Colonic mucosa (tissue), 4 donors: ENCODE data around the gene NTM. TPM values are rescaled to one million over a fixed set of nuclear protein-coding genes. Genes with fewer than 3 reads are reported as not detected.

Experiments used
- DNase-seq: peaks from one replicate; pipeline ENCODE4 v3.0.0-alpha.2; 2020
- H3K27ac ChIP-seq: fragments of 200-600 bp; one replicate; pipeline ENCODE4 v1.8.0; 2021
- H3K27me3 ChIP-seq: fragments of 200-600 bp; one replicate; pipeline ENCODE4 v1.8.0; 2021
- H3K36me3 ChIP-seq: fragments of 200-600 bp; one replicate; pipeline ENCODE4 v1.8.0; 2021
- H3K4me1 ChIP-seq: fragments of 200-600 bp; one replicate; pipeline ENCODE4 v1.8.0; 2021; ENCODE audit warnings: mild to moderate bottlenecking
- H3K4me3 ChIP-seq: fragments of 200-600 bp; one replicate; pipeline ENCODE4 v1.8.0; 2021
- H3K9ac ChIP-seq, 2 donors: one replicate each; pipeline ENCODE4 v1.7.0; 2013; ENCODE audit warnings: control low read depth in 2 of 2, low read depth in 2 of 2, low read length in 2 of 2
- H3K9me3 ChIP-seq: fragments of 200-600 bp; one replicate; pipeline ENCODE4 v1.8.0; 2021
- CTCF ChIP-seq: fragments of 200-600 bp; IDR thresholded peaks from one replicate; pipeline ENCODE4 v1.8.0; 2022; ENCODE audit warnings: antibody characterized with exemption, mild to moderate bottlenecking
- intact Hi-C: fragments of 100-400 bp; cut with DNase I; formaldehyde crosslinking; loops from one replicate; pipeline ENCODE4 v1.14.1; 2022
- total RNA-seq, 2 donors: library from RNA; stranded (reverse); fragmentation: NEBNext Ultra II Directional in 1 of 2; extraction: Animal tissue kit (Norgen Biotek cat#: 25700) in 1 of 2; gene quantifications; one replicate each; pipeline ENCODE4 v1.2.1, GENCODE V29; 2021
- donor health status: healthy.
- donor health status: DM: no; HTN: no; CAD: no.
- donor health status: DM: no; HTN: no; CAD: no.

The NTM gene
- total RNA-seq, 2 donors from 2014 or later: 1.6 to 2.8 TPM

DNA sequence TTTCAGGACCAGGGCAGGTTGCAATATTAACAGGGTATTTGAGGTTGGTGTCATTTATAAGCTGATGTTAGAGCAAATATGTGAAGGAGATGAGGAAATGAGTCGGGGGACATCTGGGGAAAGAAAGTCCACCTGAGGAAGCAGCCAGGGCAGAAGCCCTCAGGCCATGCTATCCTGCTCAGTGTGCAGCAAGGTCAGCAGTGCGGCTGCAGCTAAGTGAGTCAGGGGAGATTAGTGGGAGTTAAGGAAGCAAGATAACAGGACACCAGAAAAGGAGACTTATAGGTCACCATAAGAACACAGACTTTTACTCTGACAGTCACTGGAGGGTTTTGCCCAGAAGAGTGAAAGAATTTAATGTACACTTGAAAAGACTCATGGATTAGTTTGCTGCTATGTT, 468.9 kb downstream of the NTM start:
- no peaks in the 10 kb centered on the region for H3K9me3 ChIP-seq
- no peaks in the 10 kb centered on the region for H3K27me3 ChIP-seq
- no peaks in the 10 kb centered on the region for H3K4me1 ChIP-seq
- no peak overlapping the region for H3K9ac ChIP-seq
- H3K36me3 ChIP-seq: no peaks in the 10 kb centered on the region
- H3K27ac ChIP-seq: no peak overlapping the region
- TF ChIP-seq CTCF: no peak
- intact Hi-C loops: no loop called here
- no peak overlapping the region for H3K4me3 ChIP-seq
- no peak for DNase-seq

GRCh38 chr11:131840545-131840944, 470.1 kb downstream of the NTM start:
- H3K4me3 ChIP-seq: no peak overlapping the region
- intact Hi-C loops: no loop called here
- no peak for DNase-seq
- H3K9me3 ChIP-seq: no peaks in the 10 kb centered on the region
- TF ChIP-seq CTCF: no peak
- no peaks in the 10 kb centered on the region for H3K27me3 ChIP-seq
- H3K4me1 ChIP-seq: no peaks in the 10 kb centered on the region
- no peak overlapping the region for H3K27ac ChIP-seq
- no peaks in the 10 kb centered on the region for H3K36me3 ChIP-seq
- no peak overlapping the region for H3K9ac ChIP-seq

DNA sequence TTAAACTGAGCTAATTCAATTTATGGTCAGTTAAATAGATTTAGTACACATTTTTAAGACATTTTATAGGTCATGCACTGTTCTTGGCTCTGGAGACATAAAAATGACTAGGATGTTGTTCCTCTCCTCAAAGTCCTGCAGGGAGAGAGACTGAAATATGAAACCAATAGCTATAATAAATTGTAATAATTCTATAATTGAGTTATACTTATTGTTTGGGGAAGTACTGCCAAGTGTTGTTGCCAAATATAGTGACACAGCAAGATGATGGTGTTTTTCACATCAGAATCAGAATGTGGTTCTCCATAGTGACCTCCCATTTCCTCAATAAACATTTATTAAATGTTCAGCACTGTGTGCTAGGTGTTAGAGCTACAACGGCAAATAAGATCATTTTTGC, 470.6 kb downstream of the NTM start:
- DNase-seq: no peak
- H3K27ac ChIP-seq: no peak overlapping the region
- intact Hi-C loops: no loop called here
- no peak overlapping the region for H3K4me3 ChIP-seq
- no peak for TF ChIP-seq CTCF
- H3K27me3 ChIP-seq: no peaks in the 10 kb centered on the region
- H3K9me3 ChIP-seq: no peaks in the 10 kb centered on the region
- H3K9ac ChIP-seq: no peak overlapping the region
- H3K36me3 ChIP-seq: no peaks in the 10 kb centered on the region
- no peaks in the 10 kb centered on the region for H3K4me1 ChIP-seq

DNA sequence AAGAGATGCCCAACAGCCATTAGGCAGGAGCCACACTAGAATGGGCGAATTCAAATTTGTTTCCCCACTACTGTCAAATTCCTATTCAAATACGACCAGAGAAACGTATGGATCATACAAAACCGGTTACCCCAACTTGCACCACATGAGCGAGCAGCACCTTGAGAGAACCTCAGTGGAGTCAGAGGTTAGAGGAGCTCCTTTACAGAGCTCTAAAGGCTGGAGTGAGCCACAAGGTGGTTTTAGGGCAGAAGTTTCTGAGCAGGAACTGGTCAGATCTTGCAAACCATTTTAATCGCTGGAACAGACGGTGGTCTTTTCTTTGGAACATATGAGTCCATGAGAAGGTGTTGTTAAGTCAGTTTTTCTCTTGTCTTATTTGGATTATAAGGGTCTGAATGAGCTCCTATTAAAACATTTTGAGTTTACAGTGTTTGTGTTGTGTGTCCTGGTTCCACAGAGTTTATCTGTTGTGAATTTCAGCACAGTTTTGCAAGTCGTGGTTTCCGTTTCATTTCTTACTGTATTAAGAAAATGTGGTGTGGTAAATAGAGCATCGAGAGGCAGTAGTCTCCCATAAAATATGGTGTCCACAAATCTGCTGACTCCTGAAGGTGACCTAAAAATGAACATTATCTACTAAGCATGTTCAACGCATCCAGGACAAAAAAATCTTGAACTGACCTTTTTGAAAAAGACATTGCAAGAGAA, 471.7 kb downstream of the NTM start:
- no peak for TF ChIP-seq CTCF
- H3K27ac ChIP-seq: no peak overlapping the region
- no peak overlapping the region for H3K4me3 ChIP-seq
- intact Hi-C loops: no loop called here
- H3K27me3 ChIP-seq: no peaks in the 10 kb centered on the region
- DNase-seq: no peak
- no peak overlapping the region for H3K9ac ChIP-seq
- no peaks in the 10 kb centered on the region for H3K4me1 ChIP-seq
- H3K9me3 ChIP-seq: no peaks in the 10 kb centered on the region
- H3K36me3 ChIP-seq: no peaks in the 10 kb centered on the region

- Histone ChIP-seq H3K9me3 (no peaks in the 10 kb centered on the region), H3K27ac (no peak overlapping the region), H3K9ac (no peak overlapping the region), H3K36me3 (no peaks in the 10 kb centered on the region), H3K4me1 (no peaks in the 10 kb centered on the region), H3K27me3 (no peaks in the 10 kb centered on the region), H3K4me3 (no peak overlapping the region)
- TF ChIP-seq CTCF: no peak
- intact Hi-C loops: no loop called here
- DNase-seq: no peak
Observed at GRCh38 chr11:131845255-131845654, 474.8 kb downstream of the NTM start.
